Activated CD4-positive, CD25-positive, alpha-beta regulatory T cell treated with anti-CD3 and anti-CD28 coated beads, Interleukin-2, amount 50 U/mL, for 24 hours (primary cell): Measurements from ENCODE around the gene JAKMIP1.
"Not testable (repeated sequence)": the region's sequence is repeated elsewhere in the genome, so short reads cannot be mapped to it uniquely, and the experiment has no call there.

Experiments
- ATAC-seq, 2 donors: fragments of 150-1000 bp; cut with Tn5 transposase; one replicate each; pipeline ENCODE4 v1.10.0; 2021; ENCODE audit warnings: mild to moderate bottlenecking in 1 of 2, moderate library complexity in 1 of 2

Gene JAKMIP1

DNA sequence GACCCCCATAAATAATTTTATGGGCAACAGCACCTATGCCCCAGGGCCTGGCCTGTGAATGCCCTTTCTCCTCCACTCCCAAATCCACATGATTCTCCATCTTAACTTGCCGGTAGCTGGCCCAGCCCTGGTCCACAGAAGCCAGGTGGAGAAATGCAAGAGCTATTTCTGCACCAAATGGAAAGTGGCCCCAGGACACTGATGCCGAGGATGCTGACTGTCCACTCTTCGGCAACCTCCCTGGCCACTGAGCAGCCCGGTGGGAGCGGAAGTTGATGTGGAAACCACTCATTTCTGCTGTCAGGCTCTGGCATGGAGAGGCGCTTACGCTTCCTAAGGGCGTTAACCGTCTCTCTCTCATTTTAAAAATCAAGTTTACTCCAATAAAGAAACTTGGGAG lies 58.8 kb downstream of the JAKMIP1 start:
- no peak for ATAC-seq

DNA sequence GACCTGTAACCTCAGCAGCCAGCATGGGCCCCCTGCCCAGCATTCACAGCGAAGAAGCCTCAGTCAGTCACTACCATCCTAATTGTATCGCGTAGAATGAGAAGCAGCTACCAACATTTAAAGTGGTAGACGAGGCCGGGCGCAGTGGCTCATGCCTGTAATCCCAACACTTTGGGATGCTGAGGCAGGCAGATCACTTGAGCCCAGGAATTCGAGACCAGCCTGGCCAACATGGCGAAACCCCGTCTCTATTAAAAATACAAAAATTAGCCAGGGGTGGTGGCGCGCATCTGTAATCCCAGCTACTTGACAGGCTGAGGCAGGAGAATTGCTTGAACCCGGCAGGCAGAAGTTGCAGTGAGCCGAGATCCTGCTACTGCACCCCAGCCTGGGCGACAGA lies 59.3 kb downstream of the JAKMIP1 start:
- ATAC-seq, result not testable (repeated sequence)

DNA sequence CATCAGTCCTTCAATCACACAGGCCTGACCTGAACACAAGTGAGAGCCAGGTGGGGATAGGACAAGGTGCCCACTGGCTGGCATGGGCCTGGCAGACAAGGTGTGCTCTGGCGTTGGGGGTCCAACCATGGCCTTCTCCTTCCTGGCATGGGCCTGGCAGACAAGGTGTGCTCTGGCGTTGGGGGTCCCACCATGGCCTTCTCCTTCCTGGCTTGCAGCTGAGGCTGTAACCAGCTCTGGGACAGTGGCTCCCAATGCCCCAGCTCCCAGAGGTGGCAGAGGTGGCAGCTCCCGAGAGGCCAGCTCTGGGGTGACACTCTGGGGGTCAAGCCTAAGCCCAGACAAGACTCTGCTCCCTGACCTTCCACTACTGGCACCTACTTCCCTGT lies 62.6 kb downstream of the JAKMIP1 start:
- ATAC-seq, result no peak

DNA sequence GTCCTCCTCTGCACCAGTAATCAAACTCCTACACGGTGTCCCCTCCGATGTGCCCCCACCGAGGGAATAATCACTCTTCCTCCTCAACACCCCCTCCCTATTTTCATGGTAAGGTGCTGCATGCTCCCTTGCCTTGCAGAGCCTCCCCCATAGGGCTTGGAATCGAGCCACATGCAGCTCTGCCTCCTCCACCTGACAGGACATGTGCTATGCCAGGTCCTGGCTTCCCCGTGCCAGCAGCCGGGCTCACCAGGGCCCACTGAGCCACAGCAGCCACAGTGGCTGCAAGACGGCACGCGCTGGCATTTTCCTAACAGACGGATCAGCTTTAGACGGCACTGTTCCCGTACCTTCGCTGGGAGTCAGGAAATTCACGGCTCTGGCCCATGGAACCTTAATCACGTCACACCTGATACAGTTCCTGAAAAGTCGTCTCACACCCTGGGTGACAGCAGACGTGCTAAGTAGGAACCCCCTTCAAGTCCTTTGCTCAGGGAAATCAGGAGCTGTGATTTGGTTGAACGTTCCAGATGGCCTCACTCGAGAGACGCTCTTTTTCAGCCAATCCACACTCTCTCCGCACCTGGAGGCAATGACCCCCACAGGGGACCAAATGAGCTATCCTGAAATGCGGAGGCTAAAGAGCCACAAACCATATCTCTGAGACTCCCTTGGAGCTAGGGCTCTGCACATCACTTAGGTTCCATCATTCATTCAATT lies 63.2 kb downstream of the JAKMIP1 start:
- ATAC-seq, result no peak

DNA sequence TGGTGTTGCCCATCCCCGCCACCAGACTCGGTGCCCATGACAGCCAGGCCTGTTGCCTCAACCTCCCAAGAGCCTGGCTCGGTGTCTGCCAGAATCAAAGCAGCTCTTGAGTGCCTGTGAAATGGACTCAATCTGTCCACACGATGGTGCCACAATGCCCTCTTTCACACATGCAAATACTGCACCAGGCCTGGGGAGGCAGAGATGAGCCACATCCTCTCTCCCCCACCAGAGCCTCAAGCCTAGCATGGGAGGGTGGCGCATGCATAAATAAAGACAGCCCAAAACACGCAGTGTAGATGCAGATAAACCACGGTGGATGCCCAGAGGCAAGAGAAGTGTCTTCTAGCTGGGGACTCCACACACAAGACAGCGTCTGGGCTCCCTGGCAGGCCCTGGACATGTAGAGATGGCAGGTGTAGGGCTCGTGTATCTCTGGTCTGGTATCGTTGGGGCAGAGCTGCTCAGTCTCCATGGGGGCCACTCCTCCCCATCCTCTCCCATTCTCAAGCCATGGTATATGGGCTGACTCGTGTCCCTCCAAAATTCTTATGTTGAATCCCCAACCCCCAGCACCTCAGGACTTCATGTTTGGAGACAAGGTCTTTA lies 65.6 kb downstream of the JAKMIP1 start:
- peak; percentile 88 to 95 for ATAC-seq

DNA sequence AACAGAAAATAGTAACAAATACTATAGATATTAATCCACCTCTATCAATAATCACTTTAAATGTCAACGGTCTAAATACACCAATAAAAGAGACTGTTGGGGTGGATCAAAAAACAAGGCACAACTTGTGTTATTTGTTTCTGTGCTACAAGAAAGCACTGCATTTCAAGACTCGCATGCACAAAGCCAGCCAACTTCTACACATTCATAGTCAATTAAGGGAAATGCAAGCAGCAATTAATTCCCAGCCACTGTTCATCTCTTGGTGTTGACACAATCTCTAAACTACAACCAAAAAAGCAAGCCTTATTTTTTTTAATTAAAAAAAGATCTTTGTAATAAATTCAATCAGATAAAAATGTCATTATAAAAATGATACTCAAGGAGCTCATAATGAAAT lies 67.6 kb downstream of the JAKMIP1 start:
- no peak for ATAC-seq

DNA sequence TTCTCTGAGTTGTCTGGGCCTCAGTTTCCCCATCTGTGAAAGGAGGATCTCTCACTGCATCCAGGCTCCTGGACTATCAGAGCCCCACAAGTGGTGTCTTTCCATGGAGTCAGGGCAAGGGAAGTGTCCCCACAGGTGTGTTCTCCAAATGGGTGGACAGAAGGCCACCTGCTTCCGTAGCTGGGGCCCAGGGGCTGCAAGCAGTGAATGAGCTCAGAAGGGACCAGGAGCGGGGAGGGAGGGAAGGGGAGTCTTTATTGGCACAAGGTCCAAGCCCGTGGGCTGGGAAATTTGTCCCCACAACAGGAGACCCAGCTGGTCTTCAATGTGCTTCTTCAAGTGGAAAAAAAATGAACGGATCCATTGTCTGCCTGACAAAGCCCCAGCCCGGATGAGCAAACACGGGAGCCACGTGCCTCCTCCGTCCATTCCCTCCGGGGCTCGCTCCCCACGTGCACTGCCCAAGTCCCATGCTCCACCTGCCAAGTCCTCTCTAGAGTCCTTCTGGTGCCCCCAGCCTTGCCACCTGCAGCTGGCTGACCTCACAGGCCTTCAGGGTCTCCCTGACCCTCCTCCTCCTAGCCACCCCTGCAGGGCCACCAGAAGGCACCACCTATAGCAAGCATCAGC lies 72.0 kb downstream of the JAKMIP1 start:
- no peak for ATAC-seq

GRCh38 chr4:6126971-6127745 lies 73.2 kb downstream of the JAKMIP1 start:
- no peak for ATAC-seq

DNA sequence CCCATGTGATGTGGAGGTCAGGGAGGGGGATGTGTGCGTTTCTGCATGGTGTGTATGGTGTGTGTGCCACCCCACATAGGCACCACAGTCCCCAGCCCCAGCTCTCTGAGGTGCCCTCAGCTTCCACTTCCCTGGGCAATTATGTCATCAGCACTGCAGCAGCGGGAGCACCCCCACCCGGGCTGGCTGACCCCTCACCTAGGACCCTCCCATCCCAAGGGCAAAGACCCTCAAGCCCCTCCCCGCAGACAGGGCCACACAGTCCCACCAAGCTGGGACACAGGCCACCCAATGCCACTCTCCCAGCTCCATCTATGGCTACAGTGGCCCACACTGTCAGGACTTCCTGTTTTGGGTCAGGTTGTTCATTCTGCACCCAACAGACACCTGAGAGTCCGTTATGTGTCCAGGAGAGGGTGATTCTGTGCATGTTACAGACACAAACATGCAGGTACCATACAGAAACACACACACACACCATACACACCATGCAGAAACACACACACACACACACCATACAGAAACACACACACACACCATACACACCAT lies 75.2 kb downstream of the JAKMIP1 start:
- no peak for ATAC-seq

GRCh38 chr4:6124386-6125102 lies 75.8 kb downstream of the JAKMIP1 start:
- no peak for ATAC-seq

DNA sequence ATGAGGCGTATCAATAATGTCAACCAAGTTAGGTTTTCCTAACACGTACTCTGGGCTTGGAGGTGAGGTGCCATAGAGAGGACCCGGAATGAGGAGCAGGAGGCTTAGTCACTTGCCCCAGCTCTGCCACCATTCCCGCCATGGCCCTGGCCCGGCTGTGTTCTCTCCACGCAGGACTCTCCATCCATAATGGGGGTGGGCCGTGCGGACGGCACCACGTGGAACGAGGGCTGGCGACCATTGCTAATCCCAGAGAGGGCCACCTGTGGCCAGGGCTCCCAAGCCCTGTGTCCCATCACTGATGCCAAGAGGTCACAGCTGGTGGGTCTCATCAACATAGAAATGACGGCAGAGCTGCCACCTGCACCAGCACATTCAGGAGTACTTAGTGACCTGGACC lies 76.4 kb downstream of the JAKMIP1 start:
- ATAC-seq, result no peak

DNA sequence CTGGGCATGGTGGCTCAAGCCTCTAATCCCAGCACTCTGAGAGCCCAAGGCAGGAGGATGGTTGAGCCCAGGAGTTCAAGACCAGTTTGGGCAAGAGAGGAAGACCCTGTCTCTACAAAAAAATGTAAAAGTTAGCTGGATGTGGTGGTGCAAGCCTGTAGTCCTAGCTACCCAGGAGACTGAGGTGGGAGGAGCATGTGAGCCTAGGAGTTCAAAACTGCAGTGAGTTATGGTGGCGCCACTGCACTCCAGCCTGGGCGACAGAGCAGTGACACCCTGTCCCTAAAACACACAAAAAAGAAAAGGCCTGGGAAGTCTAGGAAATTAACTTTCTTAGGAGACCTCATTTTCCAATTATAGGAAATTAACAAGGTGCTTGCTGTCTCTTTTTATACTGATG lies 76.8 kb downstream of the JAKMIP1 start:
- ATAC-seq, result no peak

DNA sequence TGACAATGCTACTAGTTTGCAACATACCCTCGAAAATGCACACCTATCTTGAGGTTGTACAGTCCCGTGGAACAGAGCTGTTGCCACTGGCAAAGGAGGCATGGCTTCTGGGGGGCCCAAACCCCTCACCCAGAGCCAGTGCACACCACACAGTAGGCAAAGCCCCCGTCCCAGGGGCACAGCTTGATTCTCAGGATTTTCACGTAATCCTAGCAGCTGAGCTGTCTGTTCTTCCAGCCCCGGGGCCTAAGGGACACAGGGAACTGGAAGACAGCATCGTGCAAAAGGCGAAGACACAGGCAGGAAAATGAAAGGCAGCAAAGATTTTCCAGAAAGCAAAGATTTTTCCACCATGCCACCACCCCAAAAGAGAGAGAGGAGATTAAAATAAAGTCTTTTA lies 77.2 kb downstream of the JAKMIP1 start:
- ATAC-seq, result no peak

GRCh38 chr4:6122496-6122895 lies 77.9 kb downstream of the JAKMIP1 start:
- no peak for ATAC-seq

- no peak for ATAC-seq
These were observed 78.4 kb downstream of the JAKMIP1 start for GRCh38 chr4:6121941-6122340.

- no peak for ATAC-seq
These were observed 79.0 kb downstream of the JAKMIP1 start for GRCh38 chr4:6121276-6121850.

DNA sequence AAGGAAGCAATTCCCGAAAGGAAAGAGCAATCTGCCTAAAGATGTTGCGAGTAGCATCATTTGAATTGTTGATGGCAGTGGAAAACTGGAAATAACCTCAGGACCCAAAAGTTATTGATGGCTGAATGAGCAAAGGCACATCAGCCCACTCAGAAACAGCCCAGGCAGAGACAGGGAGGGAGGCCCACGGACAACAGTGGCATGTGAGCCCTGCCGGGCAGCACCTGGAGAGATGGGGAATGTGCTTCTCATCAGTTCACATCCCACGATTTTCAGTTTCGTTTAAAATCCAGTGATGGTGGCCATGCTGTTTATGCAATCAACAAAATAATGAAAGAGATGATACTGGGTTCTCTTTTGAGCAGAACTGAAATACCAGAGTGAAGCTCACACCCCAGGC lies 80.0 kb downstream of the JAKMIP1 start:
- ATAC-seq, result no peak

DNA sequence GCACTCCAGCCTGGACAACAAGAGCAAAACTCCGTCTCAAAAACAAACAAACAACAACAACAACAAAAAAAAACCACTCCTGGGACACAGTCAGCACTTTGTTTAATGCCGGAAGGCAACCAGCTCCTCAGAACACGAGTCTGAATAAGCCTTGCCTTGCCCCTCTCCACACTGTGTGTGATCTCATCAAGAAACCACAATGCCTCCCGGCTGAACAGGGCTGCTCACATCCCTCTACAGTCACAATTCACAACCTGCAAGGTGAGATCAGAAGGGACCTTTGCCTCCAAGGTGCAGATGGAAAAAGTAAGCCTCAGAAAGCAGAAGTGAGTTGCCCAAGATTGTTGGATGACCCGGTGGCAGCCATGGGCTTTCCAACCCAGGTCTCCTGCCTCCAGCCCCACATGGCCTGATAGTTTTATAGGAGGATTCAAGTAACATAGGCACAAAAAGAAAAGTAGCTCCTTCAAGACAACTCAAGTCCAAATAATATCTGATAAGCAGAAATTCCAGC lies 80.8 kb downstream of the JAKMIP1 start:
- peak in 1 of 2 donors; percentile 36 for ATAC-seq

DNA sequence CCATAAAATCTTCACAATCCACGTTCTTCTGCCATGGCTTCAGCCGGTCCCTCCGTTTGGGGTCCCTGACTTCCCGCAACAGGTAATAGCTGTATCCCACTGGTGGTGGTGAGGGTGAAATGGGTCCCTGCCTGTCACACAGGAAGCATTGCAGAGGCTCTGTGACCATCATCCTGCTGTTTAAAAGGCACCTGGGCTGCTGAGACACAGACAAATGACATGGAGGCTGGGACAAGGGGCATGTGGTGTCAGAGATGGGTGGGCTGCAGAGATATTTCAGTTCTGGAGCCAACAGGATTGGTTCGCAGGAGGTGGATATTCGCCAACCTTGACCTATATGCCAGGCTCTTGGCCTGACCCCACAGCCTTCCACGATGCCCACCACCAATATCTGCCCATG lies 82.1 kb downstream of the JAKMIP1 start:
- ATAC-seq, result no peak

DNA sequence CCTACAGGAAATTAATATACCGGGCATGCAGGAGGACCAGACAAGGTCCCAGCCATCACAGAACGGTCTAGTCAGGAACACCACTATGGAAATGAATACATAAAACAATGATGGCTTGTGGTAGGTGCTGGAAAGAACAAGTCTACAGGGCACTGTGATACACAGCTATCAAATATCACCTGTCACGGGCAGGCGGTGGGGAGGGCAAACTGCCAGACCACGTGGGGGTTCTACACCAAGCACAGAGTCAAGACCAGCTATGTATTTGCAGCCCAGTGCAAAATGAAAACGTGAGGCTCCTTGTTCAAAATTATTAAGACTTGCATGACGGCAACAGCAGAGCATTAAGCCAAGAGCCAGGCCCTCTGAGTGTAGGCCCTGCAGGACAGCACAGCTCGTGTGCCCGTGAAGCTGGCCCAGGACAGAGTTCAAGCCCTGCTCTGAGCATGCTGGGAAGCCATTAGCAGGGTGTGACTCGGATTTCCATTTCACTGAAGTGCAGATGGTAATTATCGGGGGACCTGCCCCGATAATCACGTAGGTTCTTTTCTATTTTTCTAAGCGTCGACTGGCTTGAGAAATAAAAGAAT lies 83.6 kb downstream of the JAKMIP1 start:
- no peak for ATAC-seq
